ENCODE data around the gene RAVER1. TPM values are rescaled to one million over a fixed set of nuclear protein-coding genes. Genes with fewer than 3 reads are reported as not detected.
A peak's percentile ranks its signal among the peaks of the same experiment; 100 is the strongest.

Gene RAVER1
- total and polyA plus RNA-seq, 9 donors, result 1.3 to 50.7 (median 32.3) TPM

GRCh38 chr19:10292206-10292788, 41.0 kb downstream of the RAVER1 start:
- Histone ChIP-seq H3K27me3 (peaks cover 6% of the 10 kb centered on the region), H3K4me1 (ENCODE audit: insufficient read depth) (peaks cover 21% of the 10 kb centered on the region), H3K36me3 (no peaks in the 10 kb centered on the region), H3K9me3 (no peaks in the 10 kb centered on the region), H3K27ac (no peak overlapping the region), H3K4me3 (peak overlapping the region; percentile 4)
- DNase-seq, result peak; percentile 59 to 85 (median 66)
- WGBS, 3 donors, result 1 to 2% (median 2%) methylated on average over 22 to 45 of the region's 45 CpGs
- intact Hi-C loops (cut with DNase I), result no loop called here
- TF ChIP-seq, protein P1, sequence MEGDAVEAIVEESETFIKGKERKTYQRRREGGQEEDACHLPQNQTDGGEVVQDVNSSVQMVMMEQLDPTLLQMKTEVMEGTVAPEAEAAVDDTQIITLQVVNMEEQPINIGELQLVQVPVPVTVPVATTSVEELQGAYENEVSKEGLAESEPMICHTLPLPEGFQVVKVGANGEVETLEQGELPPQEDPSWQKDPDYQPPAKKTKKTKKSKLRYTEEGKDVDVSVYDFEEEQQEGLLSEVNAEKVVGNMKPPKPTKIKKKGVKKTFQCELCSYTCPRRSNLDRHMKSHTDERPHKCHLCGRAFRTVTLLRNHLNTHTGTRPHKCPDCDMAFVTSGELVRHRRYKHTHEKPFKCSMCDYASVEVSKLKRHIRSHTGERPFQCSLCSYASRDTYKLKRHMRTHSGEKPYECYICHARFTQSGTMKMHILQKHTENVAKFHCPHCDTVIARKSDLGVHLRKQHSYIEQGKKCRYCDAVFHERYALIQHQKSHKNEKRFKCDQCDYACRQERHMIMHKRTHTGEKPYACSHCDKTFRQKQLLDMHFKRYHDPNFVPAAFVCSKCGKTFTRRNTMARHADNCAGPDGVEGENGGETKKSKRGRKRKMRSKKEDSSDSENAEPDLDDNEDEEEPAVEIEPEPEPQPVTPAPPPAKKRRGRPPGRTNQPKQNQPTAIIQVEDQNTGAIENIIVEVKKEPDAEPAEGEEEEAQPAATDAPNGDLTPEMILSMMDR (IDR thresholded peaks at IDR 0.05), result no peak
- TF ChIP-seq EP300 (IDR thresholded peaks at IDR 0.05), result no peak
- no peak for TF ChIP-seq POLR2A (IDR thresholded peaks at IDR 0.05)

DNA sequence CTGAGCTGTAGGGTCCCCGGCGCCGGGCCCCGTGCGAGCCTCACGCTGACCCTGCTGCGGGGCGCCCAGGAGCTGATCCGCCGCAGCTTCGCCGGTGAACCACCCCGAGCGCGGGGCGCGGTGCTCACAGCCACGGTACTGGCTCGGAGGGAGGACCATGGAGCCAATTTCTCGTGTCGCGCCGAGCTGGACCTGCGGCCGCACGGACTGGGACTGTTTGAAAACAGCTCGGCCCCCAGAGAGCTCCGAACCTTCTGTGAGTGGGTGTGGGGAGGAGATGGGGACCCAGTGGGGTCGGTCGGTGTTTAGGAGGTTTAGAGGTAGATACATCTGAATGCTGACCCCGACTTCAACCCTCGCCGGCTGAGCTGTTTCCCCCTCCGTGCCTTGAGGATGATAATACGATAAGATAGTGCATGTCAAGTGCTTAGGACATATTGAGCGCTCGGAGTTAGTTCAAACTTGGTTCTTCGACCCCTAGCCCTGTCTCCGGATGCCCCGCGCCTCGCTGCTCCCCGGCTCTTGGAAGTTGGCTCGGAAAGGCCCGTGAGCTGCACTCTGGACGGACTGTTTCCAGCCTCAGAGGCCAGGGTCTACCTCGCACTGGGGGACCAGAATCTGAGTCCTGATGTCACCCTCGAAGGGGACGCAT, 41.6 kb downstream of the RAVER1 start:
- Histone ChIP-seq H3K27me3 (peaks cover 6% of the 10 kb centered on the region), H3K9me3 (no peaks in the 10 kb centered on the region), H3K4me3 (peak overlapping the region; percentile 24), H3K4me1 (ENCODE audit: insufficient read depth) (peaks cover 21% of the 10 kb centered on the region), H3K27ac (no peak overlapping the region), H3K36me3 (no peaks in the 10 kb centered on the region)
- 1 to 3% (median 1%) methylated on average over 24 to 49 of the region's 49 CpGs for WGBS, 3 donors
- DNase-seq, result no peak
- no peak for TF ChIP-seq EP300 (IDR thresholded peaks at IDR 0.05)
- no peak for TF ChIP-seq POLR2A (IDR thresholded peaks at IDR 0.05)
- TF ChIP-seq, protein P1 (IDR thresholded peaks at IDR 0.05), result no peak
- intact Hi-C loops (cut with DNase I), result no loop called here

DNA sequence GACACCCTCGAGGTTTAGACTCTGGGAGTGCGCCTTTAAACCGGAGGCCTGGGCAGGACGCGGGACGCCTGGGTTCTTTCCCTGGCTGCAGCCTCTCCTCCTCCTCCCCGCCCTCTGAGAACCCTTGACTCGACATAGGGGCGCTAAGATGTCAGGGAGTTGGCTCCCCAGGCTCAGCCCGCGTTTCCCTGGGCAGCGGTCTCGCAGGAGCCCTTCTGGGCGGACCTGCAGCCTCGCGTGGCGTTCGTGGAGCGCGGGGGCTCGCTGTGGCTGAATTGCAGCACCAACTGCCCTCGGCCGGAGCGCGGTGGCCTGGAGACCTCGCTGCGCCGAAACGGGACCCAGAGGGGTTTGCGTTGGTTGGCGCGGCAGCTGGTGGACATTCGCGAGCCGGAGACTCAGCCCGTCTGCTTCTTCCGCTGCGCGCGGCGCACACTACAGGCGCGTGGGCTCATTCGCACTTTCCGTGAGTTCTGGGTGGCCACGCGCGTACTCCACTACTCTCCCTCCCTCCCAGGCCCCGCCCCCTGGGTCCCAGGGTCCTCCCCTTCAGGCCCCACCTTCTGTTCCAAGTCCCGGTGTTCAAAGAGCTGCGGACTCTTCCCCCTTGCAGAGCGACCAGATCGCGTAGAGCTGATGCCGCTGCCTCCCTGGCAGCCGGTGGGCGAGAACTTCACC, 42.3 kb downstream of the RAVER1 start:
- Histone ChIP-seq H3K9me3 (no peaks in the 10 kb centered on the region), H3K4me3 (peak overlapping the region; percentile 24), H3K36me3 (no peaks in the 10 kb centered on the region), H3K27me3 (peaks cover 6% of the 10 kb centered on the region), H3K27ac (no peak overlapping the region), H3K4me1 (ENCODE audit: insufficient read depth) (peaks cover 21% of the 10 kb centered on the region)
- DNase-seq, result peak; percentile 42 to 75 (median 51)
- no peak for TF ChIP-seq POLR2A (IDR thresholded peaks at IDR 0.05)
- TF ChIP-seq, protein P1 (IDR thresholded peaks at IDR 0.05), result no peak
- no peak for TF ChIP-seq EP300 (IDR thresholded peaks at IDR 0.05)
- intact Hi-C loops (cut with DNase I), result no loop called here
- 1% methylated on average over 36 to 57 of the region's 57 CpGs for WGBS, 3 donors

- intact Hi-C loops (cut with DNase I), result no loop called here
- WGBS, 3 donors, result 1% methylated on average over 30 of the region's 30 CpGs
- Histone ChIP-seq H3K9me3 (no peaks in the 10 kb centered on the region), H3K4me3 (no peak overlapping the region), H3K36me3 (no peaks in the 10 kb centered on the region), H3K4me1 (ENCODE audit: insufficient read depth) (peaks cover 19% of the 10 kb centered on the region), H3K27me3 (peaks cover 6% of the 10 kb centered on the region), H3K27ac (no peak overlapping the region)
- TF ChIP-seq POLR2A (IDR thresholded peaks at IDR 0.05) (no peak), EP300 (IDR thresholded peaks at IDR 0.05) (no peak)
- TF ChIP-seq, protein P1 (IDR thresholded peaks at IDR 0.05), result no peak
- peak in 2 of 5 donors; percentile 35 to 51 for DNase-seq
Observed at GRCh38 chr19:10290357-10290875, 42.9 kb downstream of the RAVER1 start.

Data from ovary (tissue), 9 donors.